GM19099 (cell line): ENCODE data around the gene ZNF462.

Experiments used
- POLR2A ChIP-seq: IDR thresholded peaks from 3 replicates; pipeline ENCODE4 v1.6.1; 2011; ENCODE audit warnings: low read depth; ENCODE audit not compliant: insufficient read length; ENCODE audit errors: extremely low read depth

Gene ZNF462

GRCh38 chr9:107016383-107016782, 153.4 kb downstream of the ZNF462 start:
- TF ChIP-seq POLR2A = no peak

- TF ChIP-seq POLR2A = no peak
Observed at GRCh38 chr9:107018861-107019545, 156.0 kb downstream of the ZNF462 start.

GRCh38 chr9:107020040-107020530, 157.1 kb downstream of the ZNF462 start:
- no peak for TF ChIP-seq POLR2A

GRCh38 chr9:107024193-107024592, 161.2 kb downstream of the ZNF462 start:
- no peak for TF ChIP-seq POLR2A

GRCh38 chr9:107025260-107026035, 162.5 kb downstream of the ZNF462 start:
- no peak for TF ChIP-seq POLR2A

GRCh38 chr9:107029146-107029545, 166.2 kb downstream of the ZNF462 start:
- TF ChIP-seq POLR2A = no peak

GRCh38 chr9:107033966-107034365, 171.0 kb downstream of the ZNF462 start:
- no peak for TF ChIP-seq POLR2A

- TF ChIP-seq POLR2A = no peak
Observed at GRCh38 chr9:107034831-107035230, 171.9 kb downstream of the ZNF462 start.

- TF ChIP-seq POLR2A = no peak
Observed at GRCh38 chr9:107036367-107036766, 173.4 kb downstream of the ZNF462 start.

- no peak for TF ChIP-seq POLR2A
Observed at GRCh38 chr9:107039542-107039941, 176.6 kb downstream of the ZNF462 start.

- TF ChIP-seq POLR2A = no peak
Observed at GRCh38 chr9:107042606-107043005, 179.6 kb downstream of the ZNF462 start.

- no peak for TF ChIP-seq POLR2A
Observed at GRCh38 chr9:107043886-107044285, 180.9 kb downstream of the ZNF462 start.

GRCh38 chr9:107044872-107045271, 181.9 kb downstream of the ZNF462 start:
- TF ChIP-seq POLR2A = no peak

GRCh38 chr9:107046692-107047091, 183.7 kb downstream of the ZNF462 start:
- no peak for TF ChIP-seq POLR2A

- TF ChIP-seq POLR2A = no peak
Observed at GRCh38 chr9:107049046-107049802, 186.3 kb downstream of the ZNF462 start.

- TF ChIP-seq POLR2A = no peak
Observed at GRCh38 chr9:107049803-107050184, 186.8 kb downstream of the ZNF462 start.

- TF ChIP-seq POLR2A = no peak
Observed at GRCh38 chr9:107051392-107051791, 188.4 kb downstream of the ZNF462 start.
